Stimulated activated CD8-positive, alpha-beta memory T cell treated with anti-CD3 and anti-CD28 coated beads, Interleukin-15, amount 100 ng/mL, for 48 hours (primary cell): Measurements from ENCODE around the gene ZNF655.
"Not testable (repeated sequence)": the region's sequence is repeated elsewhere in the genome, so short reads cannot be mapped to it uniquely, and the experiment has no call there.

Experiments
- DNase-seq, 2 donors: peaks; one replicate each; pipeline ENCODE4 v3.0.0-alpha.2; 2020; ENCODE audit warnings: low read depth in 2 of 2

Gene ZNF655

DNA sequence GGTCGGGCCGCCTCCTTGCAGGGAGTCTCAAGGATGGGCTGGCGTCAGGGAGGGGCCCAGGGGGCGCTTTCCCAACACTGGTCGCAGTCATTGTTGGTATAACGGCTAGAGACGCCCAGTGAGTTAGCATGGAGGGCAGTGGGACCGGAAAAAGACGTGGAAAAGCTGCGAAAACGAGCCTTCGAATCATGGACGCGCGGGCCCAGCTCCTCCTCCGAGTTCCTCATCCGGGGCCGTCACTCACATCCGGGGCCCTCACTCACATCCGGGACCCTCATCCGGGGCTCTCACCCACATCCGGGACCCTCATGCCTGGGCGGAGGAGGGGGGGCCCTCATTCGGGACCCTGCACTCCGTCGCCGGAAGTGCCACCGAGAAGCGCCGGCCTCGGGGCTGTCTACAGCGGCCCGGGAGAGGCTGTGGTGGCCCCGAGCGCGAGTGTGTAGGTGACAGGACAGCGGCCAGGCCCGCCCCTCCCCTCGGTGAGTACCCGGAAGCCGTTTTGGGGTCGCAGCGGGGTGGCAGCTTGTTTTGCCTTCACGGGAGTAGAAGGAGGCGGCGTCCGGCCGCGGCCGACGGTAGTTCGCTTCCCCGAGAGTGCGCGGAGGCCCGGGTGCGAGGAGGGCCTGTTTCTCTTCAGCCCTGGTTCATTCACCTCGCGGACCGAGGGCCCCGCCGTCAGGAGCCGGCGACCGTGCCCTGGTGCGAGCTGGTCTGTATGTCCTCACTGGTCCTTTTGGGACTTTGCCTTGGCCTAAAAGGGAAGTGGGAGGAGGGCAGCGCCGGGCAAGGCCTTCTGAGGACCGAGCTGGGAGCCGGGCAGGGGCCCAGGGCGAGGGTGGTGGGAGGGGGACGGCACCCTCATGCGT is at the start of gene ZNF655:
Gene ZNF655 (plus strand): TSS at position 337 of the 869 bp plus-strand sequence. CDS start 1,918 bp downstream, outside the sequence.
- peak; percentile 89 to 90 for DNase-seq

GRCh38 chr7:99514050-99514449 is 44.4 kb upstream of the ZNF655 start:
- no peak for DNase-seq

DNA sequence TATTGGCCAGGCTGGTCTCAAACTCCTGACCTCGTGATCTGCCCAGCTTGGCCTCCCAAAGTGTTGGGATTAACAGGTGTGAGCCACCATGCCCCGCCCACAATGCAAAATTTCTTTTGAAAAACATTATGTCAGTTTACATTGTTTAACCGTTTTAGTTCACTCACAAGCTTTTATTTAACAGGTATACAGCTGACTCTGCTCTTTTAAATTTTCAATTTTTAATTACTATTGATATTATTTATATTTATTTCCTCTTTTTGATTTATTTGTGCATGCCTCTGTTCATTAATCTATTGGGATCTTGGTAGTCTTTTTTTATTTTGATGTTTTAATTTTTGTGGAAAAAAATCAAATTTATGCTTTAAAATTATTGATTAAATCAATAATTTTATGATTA is 37.0 kb upstream of the ZNF655 start:
- DNase-seq: no peak

- DNase-seq: no peak
These were observed 32.6 kb upstream of the ZNF655 start for GRCh38 chr7:99525713-99526440.

DNA sequence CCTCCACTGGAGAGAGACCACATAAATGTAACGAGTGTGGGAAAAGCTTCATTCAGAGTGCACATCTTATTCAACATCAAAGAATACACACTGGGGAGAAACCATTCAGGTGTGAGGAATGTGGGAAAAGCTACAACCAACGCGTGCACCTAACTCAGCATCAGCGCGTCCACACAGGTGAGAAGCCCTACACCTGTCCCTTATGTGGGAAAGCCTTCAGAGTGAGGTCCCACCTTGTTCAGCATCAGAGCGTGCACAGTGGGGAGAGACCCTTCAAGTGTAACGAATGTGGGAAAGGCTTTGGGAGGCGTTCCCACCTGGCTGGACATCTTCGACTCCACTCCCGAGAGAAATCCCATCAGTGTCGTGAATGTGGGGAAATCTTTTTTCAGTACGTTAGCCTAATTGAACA is 27.1 kb upstream of the ZNF655 start:
- no peak for DNase-seq

- DNase-seq: no peak
These were observed 22.8 kb upstream of the ZNF655 start for GRCh38 chr7:99535667-99536066.

- no peak for DNase-seq
These were observed 19.1 kb upstream of the ZNF655 start for GRCh38 chr7:99539213-99539811.

- DNase-seq: no peak
These were observed 17.9 kb upstream of the ZNF655 start for GRCh38 chr7:99540542-99540941.

DNA sequence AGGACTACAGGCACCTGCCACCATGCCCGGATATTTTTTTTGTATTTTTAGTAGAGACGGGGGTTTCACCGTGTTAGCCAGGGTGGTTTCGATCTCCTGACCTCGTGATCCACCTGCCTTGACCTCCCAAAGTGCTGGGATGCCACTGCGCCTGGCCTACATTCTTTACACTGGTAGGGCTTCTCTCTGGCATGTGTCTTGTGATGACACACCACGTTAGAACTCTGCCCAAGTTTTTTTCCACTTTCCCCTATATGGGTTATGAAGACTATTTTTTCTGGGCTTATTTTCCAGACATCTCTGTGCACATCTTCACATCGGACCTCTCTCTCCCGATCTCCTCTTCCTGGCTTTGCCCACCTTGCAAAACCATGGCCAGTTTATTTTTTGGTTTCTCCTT is 17.2 kb upstream of the ZNF655 start:
- no peak for DNase-seq

GRCh38 chr7:99543081-99543671 is 15.3 kb upstream of the ZNF655 start:
- no peak for DNase-seq

DNA sequence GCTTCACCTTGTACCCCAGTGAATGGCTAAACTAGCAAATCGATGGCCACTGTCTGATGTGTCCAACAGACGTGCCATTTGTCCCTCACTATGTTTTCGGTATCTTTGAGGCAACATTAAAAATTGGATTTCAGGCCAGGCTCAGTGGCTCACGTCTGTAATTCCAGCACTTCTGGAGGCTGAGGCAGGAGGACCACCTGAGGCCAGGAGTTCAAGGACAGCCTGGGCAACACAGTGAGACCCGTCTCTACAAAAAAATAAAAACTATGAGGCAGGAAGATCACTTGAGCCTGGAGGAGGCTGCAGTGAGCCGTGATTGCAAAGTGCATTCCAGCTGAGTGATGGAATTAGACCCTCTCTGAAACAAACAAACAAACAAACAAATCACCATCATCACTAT is 14.5 kb upstream of the ZNF655 start:
- no peak for DNase-seq

DNA sequence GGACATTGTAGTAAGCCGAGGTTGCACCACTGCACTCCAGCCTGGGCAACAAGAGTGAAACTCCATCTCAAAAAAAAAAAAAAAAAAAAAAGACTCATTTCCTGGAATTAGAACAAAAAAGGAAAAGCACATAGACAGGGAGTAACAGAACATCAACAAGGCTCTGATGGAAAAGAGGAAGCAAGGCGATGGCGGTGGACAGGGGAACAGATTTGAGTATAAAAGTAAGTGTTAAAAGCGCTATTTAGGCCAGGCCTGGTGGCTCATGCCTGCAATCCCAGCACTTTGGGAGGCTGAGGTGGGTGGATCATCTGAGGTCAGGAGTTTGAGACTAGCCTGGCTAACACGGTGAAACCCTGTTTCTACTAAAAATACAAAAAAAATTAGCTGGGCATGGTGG is 13.1 kb upstream of the ZNF655 start:
- not testable (repeated sequence) for DNase-seq

- DNase-seq: not testable (repeated sequence)
These were observed 8.9 kb upstream of the ZNF655 start for GRCh38 chr7:99549545-99549944.

GRCh38 chr7:99551334-99551733 is 7.1 kb upstream of the ZNF655 start:
- DNase-seq: no peak

DNA sequence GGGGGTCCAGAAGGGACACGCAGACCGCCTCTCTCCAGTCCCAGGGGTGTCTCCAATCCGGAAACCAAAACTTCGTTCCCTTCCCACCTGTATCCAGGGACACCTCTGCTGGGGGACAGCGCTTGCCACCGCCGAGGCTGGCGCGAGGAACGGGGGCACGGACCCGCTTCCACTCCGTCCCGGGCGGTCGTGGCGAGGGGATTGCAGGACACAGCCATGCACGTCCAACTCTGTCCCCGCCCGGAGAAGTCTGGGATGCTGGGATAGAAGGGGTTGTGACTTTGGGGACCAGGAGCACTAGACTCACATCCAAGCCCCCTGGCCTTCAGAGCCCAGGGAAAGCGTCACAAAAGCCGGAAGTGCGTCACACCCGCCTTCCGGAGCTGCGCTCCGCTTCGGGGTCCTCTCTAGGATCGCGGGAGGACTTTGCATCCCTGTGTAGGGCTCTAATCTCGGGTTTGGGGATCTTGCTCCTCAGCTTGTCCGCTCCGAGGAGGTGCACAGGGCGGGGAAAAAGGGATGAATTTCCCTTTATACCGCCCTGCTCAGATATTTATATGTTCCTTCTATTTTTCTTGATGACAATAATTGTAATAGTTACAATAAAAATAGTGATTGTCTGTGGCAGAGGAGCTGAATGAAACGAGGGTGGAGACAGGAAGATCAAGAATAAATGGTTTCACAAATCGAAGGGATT is 6.5 kb upstream of the ZNF655 start, which contains the start of gene FAM200A:
Gene FAM200A (minus strand): TSS at position 348 of the 697 bp plus-strand sequence. CDS start 3,707 bp downstream, outside the sequence.
- DNase-seq: peak; percentile 77 to 84

- DNase-seq: no peak
These were observed 5.4 kb upstream of the ZNF655 start for GRCh38 chr7:99553039-99553438.

DNA sequence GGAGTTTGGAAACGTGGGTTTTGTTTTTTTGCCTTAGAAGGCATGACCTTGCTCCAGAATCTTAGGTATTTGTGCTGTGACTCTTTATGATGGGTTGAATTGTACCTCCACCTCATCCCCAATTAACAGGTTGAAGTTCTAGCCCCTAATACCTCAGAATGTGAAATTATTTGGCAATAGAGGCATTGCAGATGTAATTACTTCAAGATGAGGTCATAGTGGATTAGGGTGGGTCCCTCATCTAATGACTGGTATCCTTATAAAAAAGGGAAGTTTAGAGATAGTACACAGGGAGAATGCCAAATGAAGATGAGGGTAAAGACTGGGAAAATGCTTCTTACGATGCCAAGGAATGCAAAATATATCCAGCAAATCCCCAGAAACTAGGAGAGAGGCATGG is 3.5 kb upstream of the ZNF655 start:
- no peak for DNase-seq

DNA sequence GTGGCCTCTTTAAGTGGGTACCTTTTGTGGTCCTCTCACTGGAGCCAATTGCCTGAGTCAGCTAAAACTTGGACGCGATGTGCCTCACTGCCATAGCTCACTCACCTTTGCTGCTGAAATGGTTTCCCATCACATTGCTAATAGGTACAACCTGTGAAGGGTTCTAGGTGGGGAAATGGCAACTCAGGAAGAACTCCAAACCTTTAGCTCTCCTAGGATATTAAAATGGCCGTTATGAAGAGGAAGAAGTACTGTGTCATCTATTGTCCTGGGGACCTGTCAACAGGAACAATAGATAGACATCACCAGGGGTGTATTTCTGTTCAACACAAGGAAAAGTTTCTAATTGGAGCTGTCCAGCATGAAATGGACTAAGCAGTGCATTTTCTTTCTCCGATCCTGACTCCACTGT is 1.2 kb upstream of the ZNF655 start:
- no peak for DNase-seq

GRCh38 chr7:99557940-99558305 is 519 bp upstream of the ZNF655 start:
- DNase-seq: no peak

GRCh38 chr7:99559175-99559915 is 903 bp downstream of the ZNF655 start:
- DNase-seq: no peak
